Naive thymus-derived CD8-positive, alpha-beta T cell (primary cell): ENCODE results near the gene CDH1. TPM values are rescaled to one million over a fixed set of nuclear protein-coding genes. Genes with fewer than 3 reads are reported as not detected.

Experiments
- ATAC-seq, 2 donors: fragments of 150-1000 bp; cut with Tn5 transposase in 1 of 2; sonication (Bioruptor Pico), chemical (Tn5 transposase) in 1 of 2; 1 replicate in 1 of 2; 2 replicates in 1 of 2; pipeline ENCODE4 v1.10.0; 2021; ENCODE audit warnings: mild to moderate bottlenecking in 2 of 2, moderate library complexity in 2 of 2
- POLR2A ChIA-PET: fragments of 350-600 bp; sonication (Branson Sonifier 250); formaldehyde crosslinking; loops from one replicate; lab custom pipeline; 2021; ENCODE audit warnings: antibody characterized with exemption; lab: Charles Lee
- DNase-seq, 10 donors: peaks; one replicate each; pipeline versions ENCODE4 v3.0.0 to v3.0.0-alpha.2; 2020 to 2022
- H3K27ac Mint-ChIP-seq, 10 donors: one replicate each; pipeline ENCODE4 v1.8.0; 2020 to 2022; ENCODE audit warnings: mild to moderate bottlenecking in 10 of 10, mixed read lengths in 10 of 10, moderate library complexity in 4 of 10, inconsistent platforms in 1 of 10
- H3K27me3 Mint-ChIP-seq, 5 donors: one replicate each; pipeline ENCODE4 v1.8.0; 2021 to 2022; ENCODE audit warnings: mixed read lengths in 5 of 5
- H3K36me3 Mint-ChIP-seq, 3 donors: one replicate each; pipeline ENCODE4 v1.8.0; 2020 to 2022; ENCODE audit warnings: mixed read lengths in 3 of 3, mild to moderate bottlenecking in 2 of 3, inconsistent platforms in 1 of 3
- H3K4me1 Mint-ChIP-seq, 4 donors: one replicate each; pipeline ENCODE4 v1.8.0; 2021 to 2022; ENCODE audit warnings: mixed read lengths in 4 of 4
- H3K4me3 Mint-ChIP-seq, 10 donors: one replicate each; pipeline ENCODE4 v1.8.0; 2020 to 2022; ENCODE audit warnings: mild to moderate bottlenecking in 10 of 10, mixed read lengths in 10 of 10, moderate library complexity in 6 of 10, inconsistent platforms in 1 of 10
- H3K9me3 Mint-ChIP-seq, 9 donors: one replicate each; pipeline ENCODE4 v1.8.0; 2020 to 2022; ENCODE audit warnings: mixed read lengths in 9 of 9, mild to moderate bottlenecking in 3 of 9, inconsistent platforms in 1 of 9, moderate library complexity in 1 of 9
- polyA plus RNA-seq, 3 donors: library from polyadenylated mRNA; unstranded; fragments of 300-500 nt; fragmentation: Illumina TruSeq; gene quantifications; one replicate each; pipeline ENCODE4 v1.2.3, GENCODE V29; 2021
- total RNA-seq, 8 experiments: library from RNA in 2 of 8; stranded (reverse) in 2 of 8; gene quantifications; one replicate each; pipeline ENCODE4 v1.2.3 and lab custom pipeline; 2021 to 2026

The CDH1 gene
- total and polyA plus RNA-seq, 5 experiments from 2014 or later, result 1.4 TPM; not detected in 4

DNA sequence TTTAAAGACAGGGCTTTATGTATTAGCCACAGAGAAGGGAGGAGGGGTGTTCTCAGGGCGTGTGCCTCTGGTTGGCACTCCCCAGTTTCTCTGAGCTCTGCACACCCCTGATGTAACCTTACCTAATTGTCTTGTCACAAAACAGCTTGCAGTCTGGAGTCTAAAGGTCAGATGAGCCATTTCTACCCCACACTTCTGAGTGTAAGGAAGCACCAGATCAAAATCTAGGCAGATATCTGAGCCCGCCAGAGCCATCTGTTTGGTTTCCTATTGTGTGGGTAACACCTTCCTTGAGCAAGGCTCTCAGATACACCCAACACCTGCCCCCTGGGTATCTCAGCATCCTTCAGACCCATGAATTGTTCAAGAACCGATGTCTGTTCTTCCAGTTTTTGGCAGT is 15.5 kb downstream of the CDH1 start:
- POLR2A ChIA-PET, result interaction anchor here (0.7 kb wide), 1 partner anchor 301 kb away, joined by 5 read pairs; no protein-coding TSS in a partner anchor
- Mint-ChIP-seq H3K27me3 (peaks cover 0 to 4% (median 0%) of the 10 kb centered on the region in 5 donors), H3K27ac (peak overlapping the region in 2 of 10 donors; percentile 44 to 61), H3K4me1 (peaks cover 0 to 16% (median 3%) of the 10 kb centered on the region in 4 donors), H3K4me3 (no peak overlapping the region), H3K36me3 (no peaks in the 10 kb centered on the region), H3K9me3 (no peaks in the 10 kb centered on the region)
- ATAC-seq, result peak in 1 of 2 donors; percentile 25
- DNase-seq, result peak in 1 of 10 donors; percentile 16

DNA sequence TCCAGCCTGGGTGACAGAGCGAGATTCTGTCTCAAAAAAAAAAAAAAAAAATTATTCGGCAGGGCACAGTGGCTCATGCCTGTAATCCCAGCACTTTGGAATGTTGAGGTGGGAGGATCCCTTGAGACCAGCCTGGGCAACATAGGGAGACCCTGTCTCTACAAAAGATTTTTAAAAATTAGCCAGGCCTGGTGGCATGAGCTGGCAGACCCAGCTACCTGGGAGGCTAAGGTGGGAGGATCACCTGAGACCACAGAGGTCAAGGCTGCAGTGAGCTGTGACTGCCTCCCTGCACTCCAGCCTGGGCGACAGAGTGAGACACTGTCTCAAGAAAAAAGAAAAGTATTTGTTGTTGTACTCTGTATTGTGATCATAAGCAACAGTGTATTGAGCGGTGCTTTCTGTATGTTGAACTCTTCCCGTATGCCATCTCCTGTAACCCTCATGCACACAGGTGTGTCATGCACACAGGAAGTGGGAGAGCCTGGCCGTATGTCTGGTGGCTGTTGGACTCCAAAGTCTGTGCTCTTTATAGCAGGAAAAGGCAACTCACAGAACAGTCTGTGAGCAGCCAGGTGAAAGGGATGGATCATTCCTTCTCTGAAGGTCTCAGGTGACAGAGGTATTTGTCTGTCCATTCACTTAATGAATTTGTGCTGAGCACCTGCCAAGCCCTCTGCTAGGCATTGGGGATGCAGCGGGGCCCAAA is 17.1 kb downstream of the CDH1 start:
- H3K27me3 Mint-ChIP-seq, result peaks cover 0 to 4% (median 0%) of the 10 kb centered on the region in 5 donors
- POLR2A ChIA-PET, result no interaction called here
- H3K4me3 Mint-ChIP-seq, result no peak overlapping the region
- ATAC-seq, result no peak
- H3K36me3 Mint-ChIP-seq, result no peaks in the 10 kb centered on the region
- no peaks in the 10 kb centered on the region for H3K9me3 Mint-ChIP-seq
- DNase-seq, result no peak
- peaks cover 0 to 17% (median 4%) of the 10 kb centered on the region in 4 donors for H3K4me1 Mint-ChIP-seq
- peak overlapping the region in 1 of 10 donors; percentile 32 for H3K27ac Mint-ChIP-seq

DNA sequence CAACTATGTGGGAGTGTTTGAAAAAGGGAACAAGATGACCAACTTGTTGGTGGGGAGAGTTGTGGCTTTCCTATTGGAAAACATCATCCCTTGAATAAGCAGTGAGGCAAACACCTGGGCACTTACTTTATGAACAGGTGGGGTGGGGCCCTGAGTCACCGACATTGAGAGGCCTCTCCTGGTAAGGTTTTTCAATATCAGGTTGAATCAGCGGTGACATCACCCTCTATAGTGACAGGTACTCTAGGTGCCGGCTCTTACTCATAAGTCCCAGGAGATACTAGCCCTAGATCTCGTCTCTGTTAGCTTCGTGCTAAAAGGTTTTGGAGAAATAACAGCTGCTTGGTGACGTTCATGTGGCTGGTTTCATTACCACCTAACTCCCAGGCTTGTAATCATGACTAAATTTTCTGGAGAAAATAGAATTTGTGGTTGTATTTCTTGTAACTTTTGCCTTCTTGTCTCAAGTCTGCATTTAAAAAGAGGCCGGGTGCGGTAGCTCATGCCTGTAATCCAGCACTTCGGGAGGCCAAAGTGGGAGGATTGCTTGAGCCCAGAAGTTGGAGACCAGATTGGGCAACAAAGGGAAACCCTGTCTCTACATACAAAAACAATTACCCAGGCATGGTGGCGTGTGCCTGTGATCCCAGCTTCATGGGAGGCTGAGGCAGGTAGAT is 19.3 kb downstream of the CDH1 start:
- Mint-ChIP-seq H3K9me3 (no peaks in the 10 kb centered on the region), H3K27ac (no peak overlapping the region), H3K27me3 (peaks cover 0 to 2% (median 0%) of the 10 kb centered on the region in 5 donors), H3K4me1 (peaks cover 0 to 19% (median 4%) of the 10 kb centered on the region in 4 donors), H3K36me3 (no peaks in the 10 kb centered on the region), H3K4me3 (peak overlapping the region in 1 of 10 donors; percentile 48)
- no peak for DNase-seq
- peak in 1 of 2 donors; percentile 29 for ATAC-seq
- POLR2A ChIA-PET, result no interaction called here

GRCh38 chr16:68757625-68757935 is 20.5 kb downstream of the CDH1 start:
- H3K4me3 Mint-ChIP-seq, result no peak overlapping the region
- DNase-seq, result no peak
- H3K4me1 Mint-ChIP-seq, result peaks cover 0 to 15% (median 4%) of the 10 kb centered on the region in 4 donors
- no peaks in the 10 kb centered on the region for H3K36me3 Mint-ChIP-seq
- POLR2A ChIA-PET, result no interaction called here
- no peaks in the 10 kb centered on the region for H3K9me3 Mint-ChIP-seq
- peaks cover 0 to 2% (median 0%) of the 10 kb centered on the region in 5 donors for H3K27me3 Mint-ChIP-seq
- peak overlapping the region in 2 of 10 donors; percentile 21 to 58 for H3K27ac Mint-ChIP-seq
- no peak for ATAC-seq

GRCh38 chr16:68759062-68759461 is 22.0 kb downstream of the CDH1 start:
- Mint-ChIP-seq H3K4me1 (peaks cover 0 to 12% (median 3%) of the 10 kb centered on the region in 4 donors), H3K9me3 (no peaks in the 10 kb centered on the region), H3K4me3 (no peak overlapping the region), H3K27ac (no peak overlapping the region), H3K27me3 (peaks cover 0 to 5% (median 2%) of the 10 kb centered on the region in 5 donors), H3K36me3 (no peaks in the 10 kb centered on the region)
- POLR2A ChIA-PET, result interaction anchor here (0.7 kb wide), 1 partner anchor 76 kb away, joined by 4 read pairs; no protein-coding TSS in a partner anchor
- no peak for ATAC-seq
- DNase-seq, result no peak

DNA sequence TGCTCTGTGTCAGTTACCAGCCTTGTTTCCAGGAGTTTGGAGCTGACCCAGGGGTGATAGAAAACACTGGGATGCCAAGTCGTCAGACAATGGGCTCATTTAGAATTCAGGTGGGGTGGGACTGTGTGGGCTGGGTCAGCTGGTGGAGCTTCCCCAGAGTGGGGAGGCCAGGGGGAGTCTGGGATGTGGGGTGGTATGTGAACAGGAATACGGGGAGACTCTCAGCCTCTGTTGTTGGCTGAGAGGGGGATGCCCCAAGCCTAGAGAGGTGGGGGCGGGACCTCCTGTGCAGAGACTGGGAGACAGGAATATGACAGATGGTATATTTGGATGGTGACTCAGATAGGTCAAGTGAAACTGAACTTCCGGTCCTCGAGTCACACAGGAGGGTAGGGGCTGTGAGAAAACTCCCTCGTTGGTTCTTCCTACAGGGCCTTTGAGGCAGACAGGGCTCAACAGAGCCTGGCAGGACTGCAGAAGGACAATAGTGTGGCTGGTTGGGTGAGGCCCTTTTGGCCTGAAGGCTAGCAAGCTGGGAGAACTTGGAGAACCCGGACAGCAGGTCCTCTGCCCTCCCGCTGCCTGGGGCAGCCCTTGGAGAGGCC is 23.7 kb downstream of the CDH1 start:
- no peaks in the 10 kb centered on the region for H3K9me3 Mint-ChIP-seq
- POLR2A ChIA-PET, result no interaction called here
- H3K27me3 Mint-ChIP-seq, result peaks cover 0 to 5% (median 2%) of the 10 kb centered on the region in 5 donors
- peaks cover 0 to 12% (median under 1%) of the 10 kb centered on the region in 4 donors for H3K4me1 Mint-ChIP-seq
- H3K36me3 Mint-ChIP-seq, result no peaks in the 10 kb centered on the region
- H3K4me3 Mint-ChIP-seq, result no peak overlapping the region
- DNase-seq (no peak), ATAC-seq (no peak)
- H3K27ac Mint-ChIP-seq, result peak overlapping the region in 1 of 10 donors; percentile 24

GRCh38 chr16:68762996-68763756 is 26.1 kb downstream of the CDH1 start:
- H3K4me1 Mint-ChIP-seq, result peaks cover 0 to 5% (median 0%) of the 10 kb centered on the region in 4 donors
- H3K27me3 Mint-ChIP-seq, result peaks cover 0 to 5% (median 2%) of the 10 kb centered on the region in 5 donors
- H3K9me3 Mint-ChIP-seq, result no peaks in the 10 kb centered on the region
- DNase-seq, result no peak
- H3K4me3 Mint-ChIP-seq, result no peak overlapping the region
- no peaks in the 10 kb centered on the region for H3K36me3 Mint-ChIP-seq
- POLR2A ChIA-PET, result interaction anchor here (0.6 kb wide), 1 partner anchor 489 kb away, joined by 5 read pairs; no protein-coding TSS in a partner anchor
- no peak overlapping the region for H3K27ac Mint-ChIP-seq
- no peak for ATAC-seq

- ATAC-seq, result no peak
- Mint-ChIP-seq H3K27me3 (peaks cover 0 to 5% (median 2%) of the 10 kb centered on the region in 5 donors), H3K36me3 (no peaks in the 10 kb centered on the region), H3K4me3 (no peak overlapping the region), H3K27ac (peak overlapping the region in 1 of 10 donors; percentile 41), H3K9me3 (no peaks in the 10 kb centered on the region), H3K4me1 (peaks cover 0 to 5% (median 0%) of the 10 kb centered on the region in 4 donors)
- no peak for DNase-seq
- POLR2A ChIA-PET, result interaction anchor here (0.6 kb wide), 1 partner anchor 41 kb away, joined by 5 read pairs; no protein-coding TSS in a partner anchor
Observed at GRCh38 chr16:68764862-68765261, 27.8 kb downstream of the CDH1 start.

GRCh38 chr16:68767581-68767980 is 30.5 kb downstream of the CDH1 start:
- Mint-ChIP-seq H3K27ac (no peak overlapping the region), H3K4me3 (no peak overlapping the region), H3K36me3 (no peaks in the 10 kb centered on the region), H3K9me3 (no peaks in the 10 kb centered on the region), H3K4me1 (peaks cover 0 to 5% (median under 1%) of the 10 kb centered on the region in 4 donors), H3K27me3 (peaks cover 0 to 11% (median 3%) of the 10 kb centered on the region in 5 donors)
- no peak for DNase-seq
- POLR2A ChIA-PET, result no interaction called here
- no peak for ATAC-seq

- no peak overlapping the region for H3K27ac Mint-ChIP-seq
- DNase-seq, result no peak
- POLR2A ChIA-PET, result no interaction called here
Observed at GRCh38 chr16:68768175-68768574, 31.1 kb downstream of the CDH1 start.

DNA sequence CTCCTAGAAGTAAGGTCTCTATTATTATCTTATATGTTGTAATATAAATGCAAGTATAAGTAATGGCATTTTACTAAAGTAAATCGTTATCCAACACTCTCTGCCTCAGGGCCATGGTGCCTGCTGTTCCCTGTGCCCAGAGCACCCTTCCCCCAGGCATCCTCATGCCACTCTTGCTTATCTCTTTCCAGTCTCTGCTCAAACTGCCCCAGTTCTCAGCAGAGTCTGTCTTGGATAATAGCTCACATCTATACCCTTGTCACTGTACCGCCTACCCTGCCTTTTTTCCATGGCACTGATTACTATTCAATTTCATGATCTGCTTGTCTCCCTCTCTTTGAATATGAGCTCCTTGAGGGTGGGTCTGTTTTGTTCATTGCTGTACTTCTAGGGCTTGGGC is 31.7 kb downstream of the CDH1 start:
- no peaks in the 10 kb centered on the region for H3K9me3 Mint-ChIP-seq
- POLR2A ChIA-PET, result no interaction called here
- H3K27ac Mint-ChIP-seq, result no peak overlapping the region

More at GRCh38 chr16:68768175-68768574, 31.1 kb downstream of the CDH1 start:
- no peak for ATAC-seq
- Mint-ChIP-seq H3K4me1 (peaks cover 0 to 5% (median 2%) of the 10 kb centered on the region in 4 donors), H3K9me3 (no peaks in the 10 kb centered on the region), H3K4me3 (no peak overlapping the region), H3K36me3 (no peaks in the 10 kb centered on the region), H3K27me3 (peaks cover 0 to 7% (median 0%) of the 10 kb centered on the region in 5 donors)

DNA sequence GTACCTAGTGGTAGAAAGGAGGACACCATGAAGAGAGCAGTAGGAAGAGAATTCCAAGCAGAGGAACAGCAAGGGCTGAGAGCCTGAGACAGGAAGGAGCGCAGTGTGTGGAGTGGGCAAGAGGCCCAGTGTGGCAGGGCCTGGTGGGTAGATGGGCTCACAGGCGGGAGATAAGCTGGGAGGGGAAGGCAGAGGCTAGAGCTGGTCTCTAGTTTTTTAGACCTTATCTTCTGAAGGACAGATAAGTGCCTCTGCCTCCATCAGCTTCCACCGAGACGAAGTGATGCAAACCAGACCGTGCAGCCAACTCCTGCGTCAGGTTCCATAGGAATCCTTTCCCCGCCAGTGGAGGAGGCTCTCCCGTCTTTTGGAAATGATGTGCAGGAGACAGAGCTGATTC is 33.6 kb downstream of the CDH1 start:
- ATAC-seq (no peak), DNase-seq (no peak)
- Mint-ChIP-seq H3K4me3 (no peak overlapping the region), H3K4me1 (peaks cover 2 to 7% (median 3%) of the 10 kb centered on the region in 4 donors), H3K27ac (no peak overlapping the region), H3K36me3 (no peaks in the 10 kb centered on the region), H3K27me3 (peaks cover 0 to 6% (median 0%) of the 10 kb centered on the region in 5 donors), H3K9me3 (no peaks in the 10 kb centered on the region)
- POLR2A ChIA-PET, result no interaction called here

More for the DNA sequence above, 31.7 kb downstream of the CDH1 start:
- Mint-ChIP-seq H3K4me1 (peaks cover 0 to 5% (median 2%) of the 10 kb centered on the region in 4 donors), H3K36me3 (no peaks in the 10 kb centered on the region), H3K4me3 (no peak overlapping the region), H3K27me3 (peaks cover 0 to 6% (median 0%) of the 10 kb centered on the region in 5 donors)
- no peak for ATAC-seq
- DNase-seq, result no peak
